GM18907 (cell line): Measurements from ENCODE around the gene MUC20.
"Not testable (repeated sequence)": the region's sequence is repeated elsewhere in the genome, so short reads cannot be mapped to it uniquely, and the experiment has no call there.

Source experiments
- ATAC-seq: cut with Tn5 transposase; IDR thresholded peaks from one replicate; pipeline ENCODE4 v1.9.1; 2021; ENCODE audit warnings: mild to moderate bottlenecking, moderate library complexity; ENCODE audit not compliant: unreplicated experiment

Gene MUC20

GRCh38 chr3:195727606-195728195 is 6.9 kb downstream of the MUC20 start:
- no peak for ATAC-seq

DNA sequence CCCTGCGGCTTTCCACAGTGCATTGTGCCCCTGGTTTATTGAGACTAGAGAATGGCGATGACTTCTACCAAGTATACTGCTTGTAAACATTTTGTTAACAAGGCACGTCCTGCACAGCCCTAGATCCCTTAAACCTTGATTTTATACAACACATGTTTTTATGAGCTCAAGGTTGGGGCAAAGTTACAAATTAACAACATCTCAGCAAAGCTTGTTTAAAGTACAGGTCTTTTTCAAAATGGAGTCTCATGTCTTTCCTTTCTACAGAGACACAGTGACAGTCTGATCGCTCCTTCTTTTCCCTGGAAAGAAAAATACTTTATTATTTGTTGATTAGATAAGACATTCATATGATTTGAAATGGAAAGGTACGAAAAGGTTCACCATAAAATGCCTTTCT is 8.0 kb downstream of the MUC20 start:
- not testable (repeated sequence) for ATAC-seq

- ATAC-seq, result no peak
Measured at GRCh38 chr3:195729476-195730251, 8.9 kb downstream of the MUC20 start.

DNA sequence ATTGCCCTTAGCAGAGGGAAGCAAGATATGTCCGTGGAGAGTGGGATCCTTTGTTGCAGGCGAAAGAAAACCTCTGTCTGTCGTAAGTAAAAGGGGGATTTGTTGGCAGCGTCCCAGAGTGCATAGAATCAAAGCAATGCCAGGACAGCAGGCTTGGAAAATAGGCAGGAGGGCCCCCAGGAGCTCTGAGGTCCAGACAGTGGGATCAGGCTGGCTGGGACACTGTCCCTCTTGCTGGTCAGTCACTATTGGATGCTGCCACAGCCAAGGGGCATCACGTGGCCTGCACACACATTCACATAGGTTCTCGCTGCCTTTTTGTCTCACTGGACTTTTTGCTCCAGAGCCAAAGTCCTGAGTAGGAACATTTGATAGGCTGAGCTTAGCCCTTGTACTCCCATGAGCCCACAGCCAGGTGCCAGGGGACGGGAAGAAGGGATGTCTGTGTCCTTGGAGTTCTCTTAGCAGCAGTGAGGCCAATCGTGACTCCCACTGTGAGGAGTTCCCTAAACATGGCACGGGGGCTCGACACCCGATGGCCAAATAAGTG is 10.7 kb downstream of the MUC20 start:
- ATAC-seq, result no peak

DNA sequence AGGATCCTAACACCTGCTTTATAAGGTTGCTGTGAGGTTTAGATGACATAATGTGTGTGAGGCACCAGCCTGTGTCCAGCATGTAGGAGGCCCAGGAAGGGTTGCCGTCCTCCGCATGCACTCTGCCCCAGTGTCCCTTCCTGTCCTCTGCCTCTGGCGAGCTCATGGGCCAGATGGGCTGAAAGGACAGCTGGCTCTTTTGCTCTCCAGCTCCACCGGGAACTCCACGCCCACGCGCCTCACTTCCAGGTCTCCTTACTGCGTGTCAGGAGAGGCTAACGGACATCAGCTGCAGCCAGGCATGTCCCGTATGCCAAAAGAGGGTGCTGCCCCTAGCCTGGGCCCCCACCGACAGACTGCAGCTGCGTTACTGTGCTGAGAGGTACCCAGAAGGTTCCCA is 12.2 kb downstream of the MUC20 start:
- no peak for ATAC-seq

GRCh38 chr3:195735036-195735695 is 14.4 kb downstream of the MUC20 start:
- ATAC-seq, result no peak

DNA sequence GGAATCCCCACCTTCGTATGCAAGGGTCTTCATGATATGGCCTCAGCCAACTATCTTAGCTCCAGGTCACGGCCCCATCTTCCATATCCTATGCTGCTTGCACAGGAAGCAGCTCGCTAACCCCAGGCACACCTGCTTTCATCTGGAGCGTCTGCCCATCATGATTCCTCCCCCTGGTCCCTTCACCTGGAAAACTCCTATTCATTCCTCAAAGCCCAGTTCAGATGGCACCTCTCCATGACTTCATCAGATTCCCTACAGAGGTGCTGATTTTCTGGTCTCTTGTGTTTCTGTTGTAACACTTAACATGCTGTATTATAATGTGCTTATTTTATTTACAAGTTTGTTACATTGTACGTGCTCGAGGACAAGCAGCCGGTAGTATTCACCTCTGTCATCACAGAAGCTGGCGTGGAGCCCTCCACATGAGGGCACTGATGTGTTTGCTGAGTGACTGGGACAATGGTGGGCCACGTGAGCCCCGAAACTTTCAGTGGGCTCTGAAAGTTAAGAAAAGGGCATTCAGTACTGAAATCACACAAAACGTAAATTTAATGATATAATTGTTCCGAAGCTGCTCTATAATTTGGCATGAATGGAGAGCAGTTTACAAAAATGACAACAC is 16.2 kb downstream of the MUC20 start:
- ATAC-seq, result no peak

DNA sequence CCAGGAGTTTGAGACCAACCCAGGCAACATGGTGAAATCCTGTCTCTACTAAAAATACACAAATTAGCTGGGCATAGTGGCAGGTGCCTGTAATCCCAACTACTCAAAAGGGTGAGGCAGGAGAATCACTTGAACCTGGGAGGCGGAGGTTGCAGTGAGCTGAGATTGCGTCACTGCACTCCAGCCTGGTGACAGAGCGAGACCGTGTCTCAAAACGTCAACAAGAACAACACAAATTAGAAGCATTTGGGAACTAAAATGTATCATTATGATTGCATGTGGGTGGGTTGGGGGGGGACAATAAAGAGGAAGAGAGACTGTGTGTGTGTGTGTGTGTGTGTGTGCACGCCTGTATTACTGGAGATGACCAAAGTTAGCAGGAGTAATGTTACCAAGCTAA is 17.0 kb downstream of the MUC20 start:
- not testable (repeated sequence) for ATAC-seq

- no peak for ATAC-seq
Measured at GRCh38 chr3:195738274-195739044, 17.7 kb downstream of the MUC20 start.

DNA sequence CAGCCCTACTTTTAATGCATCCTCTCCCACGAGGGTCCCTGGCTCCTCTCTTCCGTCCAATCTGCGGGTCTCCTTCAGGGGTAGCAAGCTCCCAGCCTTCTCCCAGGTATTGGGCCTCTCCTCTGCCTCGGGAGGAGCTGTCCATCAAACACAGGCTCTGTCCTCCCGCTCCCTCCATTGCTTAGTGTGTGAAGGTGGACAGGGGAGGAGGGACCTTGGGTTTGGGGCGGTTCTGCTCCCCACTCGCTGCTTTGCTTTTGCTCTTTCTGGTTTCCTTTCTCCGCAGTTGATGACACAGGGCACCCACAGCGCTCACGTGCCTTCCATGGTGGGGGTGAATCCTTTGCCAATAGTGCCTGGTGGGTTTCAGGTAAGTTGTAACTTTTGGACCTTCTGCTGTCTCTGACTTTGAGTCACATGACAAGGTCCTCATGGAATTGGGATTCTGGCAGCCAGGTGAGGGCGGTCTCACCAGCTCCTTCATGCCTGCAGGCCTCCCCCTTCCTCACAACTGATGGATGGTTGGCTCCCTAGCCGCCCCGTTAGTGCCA is 18.9 kb downstream of the MUC20 start:
- ATAC-seq, result no peak

- no peak for ATAC-seq
Measured at GRCh38 chr3:195744437-195744836, 23.7 kb downstream of the MUC20 start.

GRCh38 chr3:195746346-195746745 is 25.6 kb downstream of the MUC20 start:
- ATAC-seq, result no peak

- ATAC-seq, result no peak
Measured at GRCh38 chr3:195746751-195747150, 26.0 kb downstream of the MUC20 start.

DNA sequence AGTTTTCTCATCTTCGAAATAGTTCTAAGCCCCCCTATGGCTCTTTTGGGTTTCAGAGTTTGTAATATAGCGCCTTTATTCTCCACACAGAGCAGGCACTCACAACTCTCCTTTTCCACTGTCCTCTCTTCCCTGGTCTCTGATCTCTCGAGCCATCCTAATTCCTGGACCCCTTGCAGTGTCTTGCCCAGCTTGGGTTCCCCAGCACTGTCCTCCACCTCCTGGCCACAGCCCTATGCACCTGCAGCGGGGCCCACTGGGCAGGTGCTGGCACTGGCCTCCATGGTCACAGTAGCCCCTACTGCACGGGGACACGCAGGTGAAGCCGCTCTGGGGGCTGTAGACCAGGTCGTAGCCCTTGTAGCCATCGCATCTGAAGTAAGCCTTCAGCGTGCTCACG is 27.9 kb downstream of the MUC20 start:
- ATAC-seq, result no peak

DNA sequence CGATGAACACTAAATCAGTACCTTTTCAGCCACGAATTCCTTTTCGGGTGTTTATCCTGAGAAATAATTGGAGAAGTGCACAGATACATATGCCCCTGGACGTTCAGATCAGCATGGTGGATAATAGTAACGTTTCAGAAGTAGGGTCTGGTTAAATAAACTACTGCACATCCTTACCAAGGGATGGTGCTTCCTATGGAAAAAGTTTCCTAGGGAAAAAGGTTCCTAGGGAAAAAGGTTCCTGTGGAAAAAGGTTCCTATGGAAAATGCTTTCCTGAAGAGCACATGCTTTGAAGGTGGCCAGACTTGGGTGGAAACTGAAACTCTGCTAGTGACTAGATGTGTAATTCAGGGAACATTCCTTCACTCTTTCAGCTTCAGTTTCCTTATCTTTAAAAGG is 28.3 kb downstream of the MUC20 start:
- not testable (repeated sequence) for ATAC-seq

- no peak for ATAC-seq
Measured at GRCh38 chr3:195750797-195751520, 30.2 kb downstream of the MUC20 start.

DNA sequence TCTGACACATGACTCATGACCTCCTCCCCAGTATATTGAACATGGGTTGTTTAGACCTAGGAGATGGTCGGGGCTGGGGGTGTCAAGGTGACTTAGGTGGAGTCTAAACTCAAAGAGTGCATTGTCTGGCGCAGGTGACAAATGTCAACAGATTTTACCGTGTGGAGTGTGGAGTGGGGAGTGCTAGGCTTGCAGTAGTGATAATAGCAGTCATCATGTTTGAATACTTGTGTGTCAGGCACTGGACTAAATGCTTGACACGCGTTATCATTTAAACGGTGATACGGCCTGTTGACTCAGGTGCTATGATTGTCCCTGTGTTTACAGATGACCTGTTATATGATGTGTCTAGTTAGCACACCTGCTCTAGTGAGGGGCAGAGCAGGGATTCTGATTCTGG is 30.8 kb downstream of the MUC20 start:
- no peak for ATAC-seq

DNA sequence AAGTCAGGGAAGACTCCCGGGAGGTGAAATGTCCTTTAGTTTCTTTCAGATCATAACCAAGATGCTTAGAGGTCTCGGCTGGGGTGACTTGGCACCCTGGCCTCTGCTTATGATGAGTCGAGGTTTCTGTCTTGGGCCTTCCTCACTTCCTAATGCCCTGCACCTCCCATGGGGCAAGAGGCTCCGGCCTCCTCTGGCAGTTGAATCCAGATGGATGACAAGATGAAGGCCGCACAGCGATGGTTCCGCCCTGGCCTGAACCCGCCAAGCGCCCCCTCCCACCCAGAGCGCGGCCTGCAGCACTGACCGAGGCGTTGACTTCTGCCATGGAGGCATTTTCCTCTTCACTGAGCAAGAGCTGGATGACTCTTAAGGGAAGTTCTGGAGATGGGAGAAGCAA is 31.3 kb downstream of the MUC20 start:
- no peak for ATAC-seq

- no peak for ATAC-seq
Measured at GRCh38 chr3:195752546-195753331, 32.0 kb downstream of the MUC20 start.
